ENCODE data around the gene DUSP6. TPM values are rescaled to one million over a fixed set of nuclear protein-coding genes. Genes with fewer than 3 reads are reported as not detected.

DUSP6 gene
- total RNA-seq, 2 donors from 2014 or later = 30.6 to 36.2 TPM

- H3K4me1 ChIP-seq (replicated peaks) = peaks cover 8% of the 10 kb centered on the region
- no peaks in the 10 kb centered on the region for H3K36me3 ChIP-seq
- peak overlapping the region; percentile 90 to 95 for H3K27ac ChIP-seq
- TF ChIP-seq, protein P1, sequence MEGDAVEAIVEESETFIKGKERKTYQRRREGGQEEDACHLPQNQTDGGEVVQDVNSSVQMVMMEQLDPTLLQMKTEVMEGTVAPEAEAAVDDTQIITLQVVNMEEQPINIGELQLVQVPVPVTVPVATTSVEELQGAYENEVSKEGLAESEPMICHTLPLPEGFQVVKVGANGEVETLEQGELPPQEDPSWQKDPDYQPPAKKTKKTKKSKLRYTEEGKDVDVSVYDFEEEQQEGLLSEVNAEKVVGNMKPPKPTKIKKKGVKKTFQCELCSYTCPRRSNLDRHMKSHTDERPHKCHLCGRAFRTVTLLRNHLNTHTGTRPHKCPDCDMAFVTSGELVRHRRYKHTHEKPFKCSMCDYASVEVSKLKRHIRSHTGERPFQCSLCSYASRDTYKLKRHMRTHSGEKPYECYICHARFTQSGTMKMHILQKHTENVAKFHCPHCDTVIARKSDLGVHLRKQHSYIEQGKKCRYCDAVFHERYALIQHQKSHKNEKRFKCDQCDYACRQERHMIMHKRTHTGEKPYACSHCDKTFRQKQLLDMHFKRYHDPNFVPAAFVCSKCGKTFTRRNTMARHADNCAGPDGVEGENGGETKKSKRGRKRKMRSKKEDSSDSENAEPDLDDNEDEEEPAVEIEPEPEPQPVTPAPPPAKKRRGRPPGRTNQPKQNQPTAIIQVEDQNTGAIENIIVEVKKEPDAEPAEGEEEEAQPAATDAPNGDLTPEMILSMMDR (IDR thresholded peaks at IDR 0.05) = no peak
- TF ChIP-seq POLR2A (IDR thresholded peaks at IDR 0.05) = no peak
- no peak for TF ChIP-seq POLR2AphosphoS5 (IDR thresholded peaks at IDR 0.05)
- peak overlapping the region; percentile 44 to 70 for H3K4me3 ChIP-seq
- intact Hi-C loops (cut with DNase I) = loop anchor here (2.0 to 5.0 kb wide), 2 partner anchors 66 to 102 kb away; no protein-coding TSS in a partner anchor
- no peak for DNase-seq (ENCODE audit: low spot score)
- H3K27me3 ChIP-seq (replicated peaks; ENCODE audit: insufficient read depth) = no peaks in the 10 kb centered on the region
- 7% methylated on average over 51 of the region's 51 CpGs for WGBS
- H3K9me3 ChIP-seq = no peaks in the 10 kb centered on the region
Measured at GRCh38 chr12:89350630-89351488, 1.4 kb downstream of the DUSP6 start.

GRCh38 chr12:89350260-89350629 is 2.1 kb downstream of the DUSP6 start:
- WGBS = 30% methylated on average over 7 of the region's 7 CpGs

GRCh38 chr12:89349814-89350213 is 2.5 kb downstream of the DUSP6 start:
- Histone ChIP-seq H3K4me1 (replicated peaks) (no peaks in the 10 kb centered on the region), H3K4me3 (peak overlapping the region; percentile 44 to 70)
- intact Hi-C loops (cut with DNase I) = loop anchor here (2.0 to 5.0 kb wide), 2 partner anchors 67 to 103 kb away; no protein-coding TSS in a partner anchor

More at GRCh38 chr12:89350260-89350629, 2.1 kb downstream of the DUSP6 start:
- TF ChIP-seq, protein P1 (IDR thresholded peaks at IDR 0.05) = no peak
- TF ChIP-seq POLR2AphosphoS5 (IDR thresholded peaks at IDR 0.05) = no peak
- no peak for TF ChIP-seq POLR2A (IDR thresholded peaks at IDR 0.05)
- Histone ChIP-seq H3K36me3 (no peaks in the 10 kb centered on the region), H3K27ac (peak overlapping the region; percentile 90 to 95), H3K4me3 (peak overlapping the region; percentile 44 to 70), H3K9me3 (no peaks in the 10 kb centered on the region), H3K27me3 (replicated peaks; ENCODE audit: insufficient read depth) (no peaks in the 10 kb centered on the region), H3K4me1 (replicated peaks) (peaks cover 2% of the 10 kb centered on the region)
- DNase-seq (ENCODE audit: low spot score) = no peak
- intact Hi-C loops (cut with DNase I) = loop anchor here (2.0 to 5.0 kb wide), 2 partner anchors 67 to 103 kb away; no protein-coding TSS in a partner anchor

DNA sequence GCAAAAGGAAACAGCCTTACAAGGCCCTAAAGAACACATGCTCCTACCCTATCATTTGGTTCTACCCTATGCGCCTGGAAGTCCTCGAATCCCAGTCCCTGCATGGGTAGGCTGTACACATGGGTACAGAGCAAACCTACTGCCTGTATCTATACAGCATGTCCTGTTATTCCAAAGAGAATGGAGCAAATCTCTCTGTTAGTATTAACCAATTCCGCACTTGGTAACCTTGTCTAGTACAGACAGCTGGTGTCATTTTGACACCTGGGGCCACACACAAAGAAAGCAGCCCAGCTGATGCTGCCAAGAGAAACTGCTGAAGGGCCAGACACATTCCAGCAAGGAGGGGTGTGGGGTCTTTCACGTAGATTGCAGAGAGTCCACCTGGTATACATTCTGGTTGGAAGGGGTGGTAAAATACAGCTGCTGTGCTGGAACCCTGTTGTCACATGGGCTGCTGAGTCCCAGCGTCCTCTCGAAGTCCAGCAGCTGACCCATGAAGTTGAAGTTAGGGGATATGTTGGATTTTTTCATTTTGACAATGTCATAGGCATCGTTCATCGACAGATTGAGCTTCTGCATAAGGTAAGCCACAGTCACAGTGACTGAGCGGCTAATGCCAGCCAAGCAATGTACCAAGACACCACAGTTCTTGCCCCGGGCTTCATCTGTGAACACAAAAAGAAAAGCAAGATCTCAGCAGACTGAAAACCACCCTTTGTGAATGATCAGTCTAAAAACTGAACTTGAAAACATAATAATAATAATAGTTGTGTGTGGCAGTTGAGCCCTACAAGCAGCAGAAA is 3.2 kb downstream of the DUSP6 start:
- Histone ChIP-seq H3K9me3 (no peaks in the 10 kb centered on the region), H3K4me1 (replicated peaks) (no peaks in the 10 kb centered on the region), H3K27me3 (replicated peaks; ENCODE audit: insufficient read depth) (no peaks in the 10 kb centered on the region), H3K27ac (peak overlapping the region in 1 of 2 donors; percentile 95), H3K36me3 (no peaks in the 10 kb centered on the region), H3K4me3 (peak overlapping the region; percentile 44 to 70)
- no peak for DNase-seq (ENCODE audit: low spot score)
- WGBS = 39% methylated on average over 10 of the region's 10 CpGs
- TF ChIP-seq POLR2AphosphoS5 (IDR thresholded peaks at IDR 0.05) (no peak), POLR2A (IDR thresholded peaks at IDR 0.05) (no peak)
- TF ChIP-seq, protein P1 (IDR thresholded peaks at IDR 0.05) = no peak
- intact Hi-C loops (cut with DNase I) = no loop called here

More at GRCh38 chr12:89349814-89350213, 2.5 kb downstream of the DUSP6 start:
- H3K27me3 ChIP-seq (replicated peaks; ENCODE audit: insufficient read depth) = no peaks in the 10 kb centered on the region
- H3K27ac ChIP-seq = peak overlapping the region; percentile 90 to 95
- no peaks in the 10 kb centered on the region for H3K9me3 ChIP-seq
- H3K36me3 ChIP-seq = no peaks in the 10 kb centered on the region
- WGBS = 22% methylated on average over 6 of the region's 6 CpGs
- peak; percentile 53 for DNase-seq (ENCODE audit: low spot score)
- peak; percentile 25 for TF ChIP-seq POLR2A (IDR thresholded peaks at IDR 0.05)
- TF ChIP-seq, protein P1 (IDR thresholded peaks at IDR 0.05) = no peak
- peak; percentile 38 for TF ChIP-seq POLR2AphosphoS5 (IDR thresholded peaks at IDR 0.05)
